ENCODE results near the gene SGK2.

DNA sequence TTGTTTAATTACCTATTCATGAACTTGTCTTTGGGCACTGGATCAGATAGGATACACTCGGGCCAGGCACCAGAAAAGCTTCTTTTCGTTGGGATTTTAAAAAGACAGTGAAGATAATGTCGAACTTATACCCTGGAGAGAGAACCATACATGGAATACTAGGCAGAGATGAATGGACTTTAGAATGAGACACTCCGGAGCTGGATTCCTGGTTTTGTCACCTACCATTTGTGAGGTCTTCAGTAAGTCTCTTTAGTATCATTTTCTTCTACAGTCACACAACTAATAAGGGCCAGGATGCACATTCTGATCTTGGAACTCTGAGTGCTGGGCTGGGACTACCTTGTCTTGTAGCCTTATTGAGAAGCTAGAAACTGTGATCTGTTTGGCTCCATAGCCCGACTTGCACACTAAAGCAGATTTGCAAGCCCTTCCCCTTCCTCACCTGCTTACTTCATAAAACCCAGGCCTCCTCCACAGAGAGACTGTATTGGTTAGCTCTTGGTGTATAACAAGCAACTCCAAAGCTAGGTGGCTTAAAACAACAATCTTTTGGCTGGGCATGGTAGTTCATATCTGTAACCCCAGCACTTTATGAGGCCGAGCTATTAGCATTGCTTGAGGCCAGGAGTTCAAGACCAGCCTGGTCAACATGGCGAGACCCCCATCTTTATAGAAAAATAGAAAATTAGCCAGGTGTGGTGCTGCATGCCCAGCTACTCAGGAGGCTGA is 24.5 kb downstream of the SGK2 start:
- TF ChIP-seq CTCF (IDR thresholded peaks at IDR 0.05; ENCODE audit: low read depth, low read length), result no peak
- TF ChIP-seq MYC (IDR thresholded peaks at IDR 0.05; ENCODE audit: low read depth, low read length), result no peak
